BJ (cell line): Measurements from ENCODE around the gene NAALADL2. TPM values are rescaled to one million over a fixed set of nuclear protein-coding genes. Genes with fewer than 3 reads are reported as not detected.

Source experiments
- CTCF ChIA-PET: fragments of 350-600 bp; formaldehyde crosslinking; extraction: SDS; loops from one replicate; lab custom pipeline; 2021; ENCODE audit warnings: antibody characterized with exemption, inconsistent platforms; lab: Yijun Ruan, JAX
- POLR2A ChIA-PET: fragments of 300-600 bp; sonication (Branson Sonifier 250); formaldehyde crosslinking; extraction: SDS; loops from one replicate; lab custom pipeline; 2021; ENCODE audit warnings: antibody characterized with exemption; lab: Charles Lee
- DNase-seq: peaks from one replicate; pipeline ENCODE4 v3.0.0-alpha.2; 2011; ENCODE audit warnings: low read depth
- H3K27me3 ChIP-seq: 2 replicates; pipeline ENCODE4 v1.6.0; 2011; ENCODE audit warnings: low read length; ENCODE audit not compliant: control insufficient read depth, insufficient read depth
- H3K36me3 ChIP-seq: 2 replicates; pipeline ENCODE4 v1.5.1; 2011; ENCODE audit warnings: low read length; ENCODE audit not compliant: control insufficient read depth, insufficient read depth
- H3K4me3 ChIP-seq: 2 replicates; pipeline ENCODE4 v1.5.1; 2011; ENCODE audit warnings: low read depth, mild to moderate bottlenecking, control low read depth, low read length
- polyA plus RNA-seq: library from polyadenylated mRNA; depleted of rRNA; stranded (reverse); fragments of >200 nt; gene quantifications from 2 replicates; pipeline ENCODE4 v1.2.3, GENCODE V29; 2011
- TF ChIP-seq, protein P1 (sequence below): IDR thresholded peaks from 2 replicates; pipeline ENCODE4 v1.5.1; 2011; ENCODE audit warnings: low read depth, mild to moderate bottlenecking, control low read depth, inconsistent platforms, low read length, moderate library complexity; ENCODE audit not compliant: insufficient read depth

Gene NAALADL2
- polyA plus RNA-seq, 1 experiment, result 3.6 TPM

DNA sequence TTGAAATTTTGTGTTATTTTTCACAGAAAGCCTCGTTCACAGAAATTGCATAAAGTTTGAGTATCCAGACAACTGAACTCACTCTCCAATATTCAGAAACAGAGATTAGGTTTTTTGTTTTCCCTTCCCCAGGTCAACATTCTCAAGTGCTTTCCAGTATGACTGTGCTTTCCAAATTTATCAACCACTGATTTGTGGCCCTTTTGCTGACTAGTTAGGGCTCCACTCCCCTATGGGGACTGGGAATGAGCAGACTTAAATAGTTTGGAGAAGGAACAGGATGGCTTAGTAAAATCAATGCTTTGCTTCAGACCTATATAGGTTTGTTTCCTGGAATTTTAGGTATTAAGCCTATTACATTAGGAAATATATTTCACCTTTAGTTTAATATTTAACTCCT is 38.2 kb upstream of the NAALADL2 start:
- POLR2A ChIA-PET, result no interaction called here
- Histone ChIP-seq H3K4me3 (no peak overlapping the region), H3K27me3 (no peaks in the 10 kb centered on the region), H3K36me3 (no peaks in the 10 kb centered on the region)
- TF ChIP-seq, protein P1, sequence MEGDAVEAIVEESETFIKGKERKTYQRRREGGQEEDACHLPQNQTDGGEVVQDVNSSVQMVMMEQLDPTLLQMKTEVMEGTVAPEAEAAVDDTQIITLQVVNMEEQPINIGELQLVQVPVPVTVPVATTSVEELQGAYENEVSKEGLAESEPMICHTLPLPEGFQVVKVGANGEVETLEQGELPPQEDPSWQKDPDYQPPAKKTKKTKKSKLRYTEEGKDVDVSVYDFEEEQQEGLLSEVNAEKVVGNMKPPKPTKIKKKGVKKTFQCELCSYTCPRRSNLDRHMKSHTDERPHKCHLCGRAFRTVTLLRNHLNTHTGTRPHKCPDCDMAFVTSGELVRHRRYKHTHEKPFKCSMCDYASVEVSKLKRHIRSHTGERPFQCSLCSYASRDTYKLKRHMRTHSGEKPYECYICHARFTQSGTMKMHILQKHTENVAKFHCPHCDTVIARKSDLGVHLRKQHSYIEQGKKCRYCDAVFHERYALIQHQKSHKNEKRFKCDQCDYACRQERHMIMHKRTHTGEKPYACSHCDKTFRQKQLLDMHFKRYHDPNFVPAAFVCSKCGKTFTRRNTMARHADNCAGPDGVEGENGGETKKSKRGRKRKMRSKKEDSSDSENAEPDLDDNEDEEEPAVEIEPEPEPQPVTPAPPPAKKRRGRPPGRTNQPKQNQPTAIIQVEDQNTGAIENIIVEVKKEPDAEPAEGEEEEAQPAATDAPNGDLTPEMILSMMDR, result no peak
- CTCF ChIA-PET, result interaction anchor here (1.8 kb wide), 1 partner anchor 11 kb away, joined by 4 read pairs; no protein-coding TSS in a partner anchor
- no peak for DNase-seq

DNA sequence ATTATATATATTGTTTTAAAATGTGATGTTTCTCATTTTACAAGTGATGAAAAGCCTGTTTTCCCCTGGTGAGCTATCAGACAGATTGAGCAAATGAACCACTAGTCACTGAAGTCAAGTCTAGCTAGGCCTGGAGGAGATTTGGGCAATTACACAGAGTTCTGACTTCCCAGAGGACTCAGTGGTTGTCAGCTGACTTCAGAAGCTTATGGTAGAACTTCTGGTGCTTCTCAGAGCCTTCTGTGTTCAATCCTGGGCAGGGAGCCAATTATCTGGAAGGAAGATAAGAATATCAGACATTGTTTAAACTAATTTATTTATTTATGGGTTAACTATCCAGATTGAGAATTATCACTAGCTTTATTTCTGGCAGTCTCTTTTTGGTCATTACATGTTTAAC is 37.7 kb upstream of the NAALADL2 start:
- Histone ChIP-seq H3K4me3 (no peak overlapping the region), H3K36me3 (no peaks in the 10 kb centered on the region), H3K27me3 (no peaks in the 10 kb centered on the region)
- TF ChIP-seq, protein P1, result no peak
- ChIA-PET CTCF (interaction anchor here (1.8 kb wide), 1 partner anchor 12 kb away, joined by 4 read pairs; no protein-coding TSS in a partner anchor), POLR2A (no interaction called here)
- DNase-seq, result no peak

DNA sequence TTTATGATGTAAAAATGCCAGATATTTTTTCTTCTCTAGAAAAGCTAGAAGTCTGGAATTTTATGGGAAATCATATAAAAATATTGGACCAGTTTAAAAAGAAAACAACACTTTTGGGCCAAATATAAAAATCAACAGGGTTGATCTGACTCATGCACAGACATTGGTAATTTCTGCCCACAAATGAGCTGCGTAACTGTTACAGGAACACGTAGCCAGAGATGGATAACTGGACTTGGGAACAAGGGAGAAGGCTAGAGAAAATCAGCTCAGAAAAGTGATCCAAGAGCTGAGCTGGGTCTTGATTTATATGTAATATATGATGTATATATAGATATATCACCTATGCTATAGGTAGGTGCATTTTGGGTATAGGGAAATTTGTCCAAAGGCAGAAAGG is 36.8 kb upstream of the NAALADL2 start:
- TF ChIP-seq, protein P1, result no peak
- Histone ChIP-seq H3K27me3 (no peaks in the 10 kb centered on the region), H3K36me3 (no peaks in the 10 kb centered on the region), H3K4me3 (no peak overlapping the region)
- ChIA-PET CTCF (interaction anchor here (1.8 kb wide), 1 partner anchor 13 kb away, joined by 4 read pairs; no protein-coding TSS in a partner anchor), POLR2A (no interaction called here)
- DNase-seq, result no peak

DNA sequence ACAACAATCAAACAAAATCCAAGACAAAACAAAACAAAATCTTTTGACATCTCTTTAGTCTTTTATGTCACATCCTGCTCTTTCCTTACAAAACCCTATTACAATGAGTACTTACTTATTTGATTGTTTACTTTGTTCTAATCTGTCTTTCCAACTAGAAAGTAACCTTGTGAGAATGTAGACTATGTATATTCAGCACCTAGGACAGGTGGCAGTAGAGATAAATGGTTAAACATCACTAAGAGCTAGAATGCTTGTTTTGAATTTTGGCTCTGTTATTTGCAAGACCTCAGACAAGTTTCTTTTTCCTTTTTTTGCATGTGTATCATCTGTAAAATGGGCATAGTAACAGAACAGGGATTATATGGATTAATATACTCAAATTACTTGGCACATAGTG is 33.1 kb upstream of the NAALADL2 start:
- DNase-seq, result no peak
- TF ChIP-seq, protein P1, result no peak
- CTCF ChIA-PET, result no interaction called here
- H3K27me3 ChIP-seq, result no peaks in the 10 kb centered on the region
- no peak overlapping the region for H3K4me3 ChIP-seq
- H3K36me3 ChIP-seq, result no peaks in the 10 kb centered on the region
- POLR2A ChIA-PET, result no interaction called here

DNA sequence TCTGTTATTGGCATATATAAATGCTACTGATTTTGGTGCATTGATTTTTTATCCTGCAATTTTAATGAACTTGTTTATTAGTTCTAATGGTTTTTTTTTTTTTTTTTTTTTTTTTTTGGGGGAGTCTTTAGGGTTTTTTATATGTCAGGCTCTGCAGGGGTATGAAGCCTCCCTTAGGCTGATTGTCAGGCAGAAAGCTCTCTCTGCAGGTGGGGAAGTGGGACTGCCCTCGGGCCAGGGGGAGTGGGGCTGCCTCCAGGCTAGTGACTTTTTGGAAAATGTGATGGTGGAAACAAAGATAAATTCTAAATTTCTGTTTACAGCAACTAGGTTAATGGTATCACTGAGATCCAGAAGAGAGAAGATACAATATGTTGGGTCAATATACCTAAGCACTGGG is 14.4 kb upstream of the NAALADL2 start:
- Histone ChIP-seq H3K4me3 (no peak overlapping the region), H3K27me3 (no peaks in the 10 kb centered on the region), H3K36me3 (no peaks in the 10 kb centered on the region)
- POLR2A ChIA-PET, result no interaction called here
- TF ChIP-seq, protein P1, result no peak
- no peak for DNase-seq
- CTCF ChIA-PET, result no interaction called here
